Measurements from ENCODE around the gene ACTR10.

DNA sequence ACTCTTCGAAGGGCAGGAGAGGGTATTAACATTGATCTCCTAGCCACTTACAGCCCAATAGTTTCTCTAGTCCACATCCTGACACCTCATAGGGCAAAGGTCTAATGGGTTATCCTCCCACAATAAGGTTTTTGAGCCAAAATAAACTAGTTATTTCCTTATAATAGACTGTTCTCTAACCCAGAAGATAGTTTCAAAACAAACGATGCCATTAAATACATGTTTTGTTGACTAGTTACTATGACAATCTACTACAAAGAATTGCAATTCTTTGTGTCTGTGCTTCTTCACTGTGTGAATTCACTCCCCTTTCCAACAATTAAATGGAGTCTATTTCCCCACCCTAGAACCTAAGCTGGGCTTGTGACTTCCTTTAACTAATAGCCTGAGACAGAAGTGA is 6.4 kb upstream of the ACTR10 start:
- TF ChIP-seq, protein P1, sequence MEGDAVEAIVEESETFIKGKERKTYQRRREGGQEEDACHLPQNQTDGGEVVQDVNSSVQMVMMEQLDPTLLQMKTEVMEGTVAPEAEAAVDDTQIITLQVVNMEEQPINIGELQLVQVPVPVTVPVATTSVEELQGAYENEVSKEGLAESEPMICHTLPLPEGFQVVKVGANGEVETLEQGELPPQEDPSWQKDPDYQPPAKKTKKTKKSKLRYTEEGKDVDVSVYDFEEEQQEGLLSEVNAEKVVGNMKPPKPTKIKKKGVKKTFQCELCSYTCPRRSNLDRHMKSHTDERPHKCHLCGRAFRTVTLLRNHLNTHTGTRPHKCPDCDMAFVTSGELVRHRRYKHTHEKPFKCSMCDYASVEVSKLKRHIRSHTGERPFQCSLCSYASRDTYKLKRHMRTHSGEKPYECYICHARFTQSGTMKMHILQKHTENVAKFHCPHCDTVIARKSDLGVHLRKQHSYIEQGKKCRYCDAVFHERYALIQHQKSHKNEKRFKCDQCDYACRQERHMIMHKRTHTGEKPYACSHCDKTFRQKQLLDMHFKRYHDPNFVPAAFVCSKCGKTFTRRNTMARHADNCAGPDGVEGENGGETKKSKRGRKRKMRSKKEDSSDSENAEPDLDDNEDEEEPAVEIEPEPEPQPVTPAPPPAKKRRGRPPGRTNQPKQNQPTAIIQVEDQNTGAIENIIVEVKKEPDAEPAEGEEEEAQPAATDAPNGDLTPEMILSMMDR (IDR thresholded peaks at IDR 0.05) = no peak
- TF ChIP-seq POLR2A (IDR thresholded peaks at IDR 0.05) = no peak
